Neural progenitor cell (in vitro differentiated cells): ENCODE data around the gene SLC46A3. TPM values are rescaled to one million over a fixed set of nuclear protein-coding genes. Genes with fewer than 3 reads are reported as not detected.

ENCODE experiments used
- DNase-seq: peaks from one replicate; pipeline ENCODE4 v3.0.0-alpha.2; 2016; ENCODE audit warnings: low spot score
- H2AFZ ChIP-seq: fragments of 200-600 bp; sonication (generic); replicated peaks from 2 replicates; pipeline ENCODE4 v1.6.1; 2016; ENCODE audit warnings: antibody characterized with exemption
- H3F3A ChIP-seq: fragments of 200-600 bp; sonication (generic); 2 replicates; pipeline ENCODE4 v1.6.1; 2016; ENCODE audit warnings: antibody characterized with exemption, low read depth
- H3K27ac ChIP-seq: fragments of 200-600 bp; sonication (generic); 2 replicates; pipeline ENCODE4 v1.5.1; 2016; ENCODE audit warnings: mild to moderate bottlenecking
- H3K27me3 ChIP-seq: fragments of 200-600 bp; sonication (generic); 2 replicates; pipeline ENCODE4 v1.6.1; 2016; ENCODE audit warnings: mild to moderate bottlenecking, moderate library complexity
- H3K36me3 ChIP-seq: fragments of 200-600 bp; sonication (generic); 2 replicates; pipeline ENCODE4 v1.5.1; 2016
- H3K4me1 ChIP-seq: fragments of 200-600 bp; sonication (generic); 2 replicates; pipeline ENCODE4 v1.6.1; 2016; ENCODE audit warnings: mixed run types
- H3K4me2 ChIP-seq: fragments of 200-600 bp; sonication (generic); 2 replicates; pipeline ENCODE4 v1.6.1; 2016
- H3K4me3 ChIP-seq: fragments of 200-600 bp; sonication (generic); 2 replicates; pipeline ENCODE4 v1.5.1; 2016
- H3K79me2 ChIP-seq: fragments of 200-600 bp; sonication (generic); 2 replicates; pipeline ENCODE4 v1.6.1; 2016; ENCODE audit warnings: low read depth
- H3K9ac ChIP-seq: fragments of 200-600 bp; sonication (generic); 2 replicates; pipeline ENCODE4 v1.6.1; 2016
- H3K9me3 ChIP-seq: fragments of 200-600 bp; sonication (generic); 2 replicates; pipeline ENCODE4 v1.5.1; 2016; ENCODE audit warnings: low read depth
- H4K20me1 ChIP-seq: fragments of 200-600 bp; sonication (generic); 2 replicates; pipeline ENCODE4 v1.6.1; 2016; ENCODE audit warnings: low read depth
- H3K27ac Mint-ChIP-seq: 3 replicates; pipeline ENCODE4 v1.8.0; 2021; ENCODE audit warnings: mixed read lengths
- H3K27me3 Mint-ChIP-seq: 2 replicates; pipeline ENCODE4 v1.8.0; 2022; ENCODE audit warnings: low read depth, mild to moderate bottlenecking, inconsistent platforms, moderate library complexity, mixed read lengths; ENCODE audit not compliant: insufficient read depth
- H3K36me3 Mint-ChIP-seq: 3 replicates; pipeline ENCODE4 v1.8.0; 2021; ENCODE audit warnings: mixed read lengths
- H3K4me1 Mint-ChIP-seq: 3 replicates; pipeline ENCODE4 v1.8.0; 2021; ENCODE audit warnings: mixed read lengths
- H3K4me3 Mint-ChIP-seq: 3 replicates; pipeline ENCODE4 v1.8.0; 2021; ENCODE audit warnings: mild to moderate bottlenecking, moderate library complexity, mixed read lengths
- H3K9me3 Mint-ChIP-seq: 3 replicates; pipeline ENCODE4 v1.8.0; 2020; ENCODE audit warnings: mixed read lengths
- EZH2 ChIP-seq: fragments of 200-600 bp; sonication (generic); IDR thresholded peaks from 2 replicates; pipeline ENCODE4 v1.6.1; 2017; ENCODE audit warnings: antibody characterized with exemption, mild to moderate bottlenecking, moderate library complexity
- EZH2phosphoT487 ChIP-seq: fragments of 200-600 bp; sonication (generic); IDR thresholded peaks from 2 replicates; pipeline ENCODE4 v1.6.1; 2017; ENCODE audit warnings: antibody characterized with exemption
- small RNA-seq: library from RNA; depleted of rRNA; stranded (forward); fragments of <200 nt; gene quantifications from one replicate; pipeline ENCODE3, GENCODE V24; 2015
- total RNA-seq: library from RNA; depleted of rRNA; stranded (reverse); fragments of >200 nt; gene quantifications from 2 replicates; pipeline ENCODE4 v1.2.3, GENCODE V29; 2015; ENCODE audit warnings: low replicate concordance
- TF ChIP-seq, protein P1 (sequence below): fragments of 200-600 bp; sonication (generic); IDR thresholded peaks from 2 replicates; pipeline ENCODE4 v1.5.1; 2017; ENCODE audit warnings: antibody characterized with exemption, mild to moderate bottlenecking

Gene SLC46A3
- total RNA-seq, 1 donor from 2014 or later, result not detected

DNA sequence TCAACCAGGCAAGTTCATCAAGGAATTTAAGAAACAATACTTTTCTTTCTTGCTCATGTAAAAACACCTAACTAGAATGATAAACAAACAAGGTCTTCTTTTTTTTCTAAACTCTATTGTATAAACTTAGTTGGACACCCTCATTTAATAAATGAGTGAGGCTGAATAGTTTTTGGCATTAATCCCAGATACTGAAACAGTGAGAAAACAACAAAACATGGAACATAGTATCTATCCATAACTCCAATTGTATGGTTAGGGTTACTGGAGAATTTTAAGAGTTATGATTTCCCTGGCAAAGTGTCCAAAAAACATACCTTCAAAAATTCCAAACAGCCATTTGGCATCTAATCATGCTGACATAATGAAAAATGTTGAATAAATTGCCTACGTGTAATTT lies 65.7 kb downstream of the SLC46A3 start:
- Histone ChIP-seq H2AFZ (no peak overlapping the region), H3K4me1 (peaks cover 8% of the 10 kb centered on the region), H3K27me3 (no peaks in the 10 kb centered on the region), H4K20me1 (peaks cover 22% of the 10 kb centered on the region), H3K36me3 (no peaks in the 10 kb centered on the region), H3K9ac (no peak overlapping the region), H3K9me3 (no peaks in the 10 kb centered on the region), H3F3A (peaks cover 4% of the 10 kb centered on the region), H3K4me2 (no peak overlapping the region), H3K4me3 (no peak overlapping the region), H3K79me2 (peaks cover 33% of the 10 kb centered on the region), H3K27ac (no peak overlapping the region)
- Mint-ChIP-seq H3K27ac (no peak overlapping the region), H3K36me3 (peaks cover 5% of the 10 kb centered on the region), H3K4me1 (peaks cover 15% of the 10 kb centered on the region), H3K4me3 (no peak overlapping the region), H3K9me3 (no peaks in the 10 kb centered on the region), H3K27me3 (peaks cover 2% of the 10 kb centered on the region)
- TF ChIP-seq, protein P1, sequence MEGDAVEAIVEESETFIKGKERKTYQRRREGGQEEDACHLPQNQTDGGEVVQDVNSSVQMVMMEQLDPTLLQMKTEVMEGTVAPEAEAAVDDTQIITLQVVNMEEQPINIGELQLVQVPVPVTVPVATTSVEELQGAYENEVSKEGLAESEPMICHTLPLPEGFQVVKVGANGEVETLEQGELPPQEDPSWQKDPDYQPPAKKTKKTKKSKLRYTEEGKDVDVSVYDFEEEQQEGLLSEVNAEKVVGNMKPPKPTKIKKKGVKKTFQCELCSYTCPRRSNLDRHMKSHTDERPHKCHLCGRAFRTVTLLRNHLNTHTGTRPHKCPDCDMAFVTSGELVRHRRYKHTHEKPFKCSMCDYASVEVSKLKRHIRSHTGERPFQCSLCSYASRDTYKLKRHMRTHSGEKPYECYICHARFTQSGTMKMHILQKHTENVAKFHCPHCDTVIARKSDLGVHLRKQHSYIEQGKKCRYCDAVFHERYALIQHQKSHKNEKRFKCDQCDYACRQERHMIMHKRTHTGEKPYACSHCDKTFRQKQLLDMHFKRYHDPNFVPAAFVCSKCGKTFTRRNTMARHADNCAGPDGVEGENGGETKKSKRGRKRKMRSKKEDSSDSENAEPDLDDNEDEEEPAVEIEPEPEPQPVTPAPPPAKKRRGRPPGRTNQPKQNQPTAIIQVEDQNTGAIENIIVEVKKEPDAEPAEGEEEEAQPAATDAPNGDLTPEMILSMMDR, result no peak
- TF ChIP-seq EZH2phosphoT487, result no peak
- TF ChIP-seq EZH2, result no peak
- DNase-seq, result no peak

DNA sequence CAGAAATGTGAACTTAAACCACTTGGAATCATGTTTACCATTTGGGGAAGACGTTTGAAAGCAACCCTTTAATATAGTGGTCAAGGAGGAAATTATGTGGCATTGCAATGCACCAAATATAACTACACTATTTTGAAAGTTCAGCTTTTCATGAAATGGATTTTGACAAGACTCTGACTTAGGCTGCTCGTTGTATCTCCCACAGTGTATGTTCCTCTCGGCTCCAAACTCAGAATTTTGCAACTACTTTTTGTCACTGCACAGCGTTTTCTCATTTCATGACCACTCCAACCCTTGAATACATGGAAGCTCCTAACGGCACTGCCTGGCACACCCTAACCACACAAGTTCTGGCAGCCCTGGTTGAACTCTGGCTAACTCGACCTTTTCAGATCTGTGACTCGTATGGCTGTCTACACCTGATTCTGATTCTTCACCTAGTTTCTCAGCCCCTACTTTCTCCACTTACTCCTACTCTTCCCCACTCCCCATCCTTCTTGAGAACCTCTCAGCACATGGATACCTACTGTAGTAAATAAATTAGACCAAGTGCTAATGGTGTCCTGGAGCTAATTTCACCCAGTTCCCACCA lies 66.9 kb downstream of the SLC46A3 start:
- H3K27ac Mint-ChIP-seq, result no peak overlapping the region
- no peaks in the 10 kb centered on the region for H3K9me3 Mint-ChIP-seq

DNA sequence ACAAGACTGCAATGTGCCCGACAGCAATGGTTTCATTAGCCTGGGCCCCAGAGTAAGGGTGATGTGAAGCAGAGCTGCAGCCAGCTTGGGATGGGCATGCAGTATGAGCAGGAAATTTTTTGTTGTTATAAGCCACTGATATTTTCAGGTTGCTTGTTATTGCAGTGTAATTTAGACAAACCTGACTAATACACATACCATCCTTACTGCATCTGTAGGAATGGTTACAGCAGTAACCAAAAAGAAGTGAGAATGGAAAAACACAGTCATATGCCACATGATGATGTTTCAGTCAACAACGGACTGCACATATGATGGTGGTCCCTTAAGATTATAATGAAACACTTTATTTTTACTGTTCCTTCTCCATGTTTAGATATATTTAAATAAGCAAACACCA lies 68.5 kb downstream of the SLC46A3 start:
- H3K27me3 ChIP-seq, result no peaks in the 10 kb centered on the region
- no peaks in the 10 kb centered on the region for H3F3A ChIP-seq
- no peak overlapping the region for H3K27ac ChIP-seq
- H3K9me3 Mint-ChIP-seq, result no peaks in the 10 kb centered on the region
- TF ChIP-seq, protein P1, result no peak
- no peak for TF ChIP-seq EZH2phosphoT487
- no peak for TF ChIP-seq EZH2
- H3K27ac Mint-ChIP-seq, result no peak overlapping the region
- H3K9ac ChIP-seq, result no peak overlapping the region
- H3K36me3 ChIP-seq, result no peaks in the 10 kb centered on the region
- no peak overlapping the region for H3K4me2 ChIP-seq
- no peaks in the 10 kb centered on the region for H3K4me1 Mint-ChIP-seq
- no peak overlapping the region for H3K4me3 Mint-ChIP-seq
- H3K27me3 Mint-ChIP-seq, result peaks cover 2% of the 10 kb centered on the region
- peaks cover 5% of the 10 kb centered on the region for H3K36me3 Mint-ChIP-seq
- no peak for DNase-seq
- H3K9me3 ChIP-seq, result no peaks in the 10 kb centered on the region
- no peak overlapping the region for H2AFZ ChIP-seq
- no peaks in the 10 kb centered on the region for H4K20me1 ChIP-seq
- H3K4me1 ChIP-seq, result no peaks in the 10 kb centered on the region
- H3K4me3 ChIP-seq, result no peak overlapping the region
- H3K79me2 ChIP-seq, result peaks cover 5% of the 10 kb centered on the region

More for the DNA sequence above, 66.9 kb downstream of the SLC46A3 start:
- Histone ChIP-seq H3K9me3 (no peaks in the 10 kb centered on the region), H3F3A (no peaks in the 10 kb centered on the region), H4K20me1 (peaks cover 10% of the 10 kb centered on the region), H3K79me2 (peaks cover 21% of the 10 kb centered on the region), H3K9ac (no peak overlapping the region), H3K4me2 (no peak overlapping the region), H3K27me3 (no peaks in the 10 kb centered on the region), H3K4me1 (no peaks in the 10 kb centered on the region), H3K4me3 (no peak overlapping the region), H3K27ac (no peak overlapping the region), H2AFZ (no peak overlapping the region), H3K36me3 (no peaks in the 10 kb centered on the region)
- TF ChIP-seq EZH2phosphoT487, result no peak
- no peak for TF ChIP-seq EZH2
- TF ChIP-seq, protein P1, result no peak
- Mint-ChIP-seq H3K36me3 (peaks cover 5% of the 10 kb centered on the region), H3K4me3 (no peak overlapping the region), H3K4me1 (peaks cover 5% of the 10 kb centered on the region), H3K27me3 (peaks cover 2% of the 10 kb centered on the region)
- DNase-seq, result no peak

Small RNA genes lying within 50 kb of the gene (small RNA-seq; reads per million reads assigned to genes)
- gene RNU6-53P, result not detected

Other genes with a start within 250 kb of the SLC46A3 start
- 0.37 and 0.47 TPM in 2 replicates for gene FLT1, start 223.8 kb downstream of the SLC46A3 start, total RNA-seq
- 66.6 and 98.9 TPM in 2 replicates for gene POMP, start 59.8 kb downstream of the SLC46A3 start, total RNA-seq
- 0.22 and 0.67 TPM in 2 replicates for gene MTUS2, start 101.4 kb upstream of the SLC46A3 start, total RNA-seq